ENCODE measurements around the gene COL24A1. TPM values are rescaled to one million over a fixed set of nuclear protein-coding genes. Genes with fewer than 3 reads are reported as not detected.
A peak's percentile ranks its signal among the peaks of the same experiment; 100 is the strongest.
"Not testable (repeated sequence)": the region's sequence is repeated elsewhere in the genome, so short reads cannot be mapped to it uniquely, and the experiment has no call there.

COL24A1 gene
- total RNA-seq, 1 experiment from 2014 or later, result 0.34 TPM

DNA sequence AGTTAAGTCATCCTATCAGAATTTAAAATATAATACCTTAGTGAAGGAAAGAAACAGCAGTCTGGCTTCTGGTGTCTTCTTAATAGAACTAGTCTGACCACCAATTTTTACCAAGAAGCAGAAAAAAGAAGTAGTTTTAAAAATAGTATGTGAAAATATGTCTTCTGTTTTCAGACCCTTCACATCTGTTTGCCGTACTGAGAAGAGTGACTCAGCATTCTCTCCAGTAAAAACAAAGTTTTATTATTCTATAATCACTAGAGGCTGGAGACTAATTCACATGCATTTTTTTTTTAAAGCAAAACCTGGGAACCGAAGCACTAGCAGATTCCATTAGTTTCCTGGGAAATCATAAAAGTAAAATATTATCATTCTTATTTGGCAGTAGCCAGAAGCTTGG lies 163.8 kb downstream of the COL24A1 start:
- DNase-seq (ENCODE audit: low read depth), result peak; percentile 55

DNA sequence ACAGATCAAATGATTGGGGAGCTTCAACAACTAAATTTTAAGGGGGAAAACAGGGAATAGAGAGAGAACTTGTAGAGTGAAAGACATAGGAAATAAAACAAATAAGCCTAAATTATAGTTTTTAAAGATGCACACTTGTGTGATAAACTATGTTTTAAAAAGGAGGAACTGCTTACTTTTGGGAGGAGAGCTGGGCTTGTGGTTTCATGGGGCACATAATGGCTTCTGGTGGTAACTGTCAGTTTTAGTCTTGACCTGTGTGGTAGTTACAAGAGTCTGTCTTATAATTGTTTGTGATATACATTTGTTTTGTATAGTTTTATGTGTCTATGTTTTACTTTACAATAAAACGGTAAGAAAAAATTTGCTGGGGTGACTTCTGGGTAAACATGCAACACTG lies 165.3 kb downstream of the COL24A1 start:
- DNase-seq (ENCODE audit: low read depth), result no peak

GRCh38 chr1:85984636-85985035 lies 171.9 kb downstream of the COL24A1 start:
- DNase-seq (ENCODE audit: low read depth), result no peak

DNA sequence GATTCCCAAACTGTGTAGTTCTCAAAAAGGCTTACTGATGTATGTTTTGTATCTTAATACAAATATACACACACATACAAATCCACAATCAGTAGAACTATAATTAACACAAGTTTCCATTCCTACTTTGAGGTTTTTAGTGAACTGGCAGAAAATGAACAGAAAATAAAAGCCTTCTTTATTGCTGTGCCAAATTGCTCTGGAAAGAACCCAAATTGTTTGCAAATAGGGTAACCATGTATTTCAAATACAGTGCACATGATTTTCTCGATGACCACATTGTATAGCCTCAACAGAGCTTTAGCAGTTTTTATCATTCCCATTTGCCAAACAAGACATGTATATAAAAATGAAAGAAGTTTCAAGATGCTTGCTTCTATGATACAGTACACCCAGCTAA lies 173.3 kb downstream of the COL24A1 start:
- no peak for DNase-seq (ENCODE audit: low read depth)

- peak; percentile 24 for DNase-seq (ENCODE audit: low read depth)
Measured at GRCh38 chr1:85976516-85977205, 179.9 kb downstream of the COL24A1 start.

DNA sequence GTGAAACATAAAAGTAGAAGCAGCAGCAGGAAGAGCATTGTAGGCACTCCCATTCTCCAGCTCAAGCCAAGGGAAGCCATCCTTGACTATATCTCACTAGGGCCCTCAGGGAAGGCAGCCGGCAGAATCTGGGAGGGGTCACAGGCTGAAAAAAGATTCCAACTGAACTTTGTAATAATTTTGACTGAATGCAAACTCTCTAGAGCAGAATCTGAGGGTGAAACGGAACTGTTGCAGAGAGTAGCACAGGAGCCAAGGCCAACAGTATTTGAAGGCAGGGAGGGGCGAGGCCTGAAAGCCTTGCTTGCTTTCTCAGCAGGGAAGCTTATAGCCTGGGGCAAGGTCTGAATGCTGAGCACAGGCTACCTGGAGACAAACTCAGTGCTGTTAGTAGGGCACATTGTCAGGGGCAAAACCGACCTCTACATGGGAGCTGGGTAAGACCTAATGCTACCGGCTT lies 180.6 kb downstream of the COL24A1 start:
- no peak for DNase-seq (ENCODE audit: low read depth)

DNA sequence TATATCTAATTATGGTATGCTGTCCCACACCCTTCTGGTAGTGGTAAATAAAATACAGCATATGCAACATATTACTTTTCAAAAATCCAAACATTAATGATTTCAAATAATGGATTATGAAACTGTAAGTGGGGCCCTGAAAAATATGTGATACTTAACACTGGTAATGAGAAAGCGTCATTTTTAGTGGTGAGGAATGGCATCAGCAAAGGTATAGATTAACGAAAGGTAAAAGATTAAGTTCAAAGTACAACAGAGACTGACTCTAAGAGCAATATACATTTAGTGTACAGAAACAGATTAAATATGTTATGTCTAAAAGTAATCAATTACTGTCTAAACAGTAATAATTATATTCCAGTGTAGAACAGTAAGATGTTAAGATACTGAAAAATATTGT lies 194.1 kb downstream of the COL24A1 start:
- DNase-seq (ENCODE audit: low read depth), result no peak

- DNase-seq (ENCODE audit: low read depth), result no peak
Measured at GRCh38 chr1:85957760-85958159, 198.8 kb downstream of the COL24A1 start.

GRCh38 chr1:85955218-85955617 lies 201.4 kb downstream of the COL24A1 start:
- DNase-seq (ENCODE audit: low read depth), result not testable (repeated sequence)

DNA sequence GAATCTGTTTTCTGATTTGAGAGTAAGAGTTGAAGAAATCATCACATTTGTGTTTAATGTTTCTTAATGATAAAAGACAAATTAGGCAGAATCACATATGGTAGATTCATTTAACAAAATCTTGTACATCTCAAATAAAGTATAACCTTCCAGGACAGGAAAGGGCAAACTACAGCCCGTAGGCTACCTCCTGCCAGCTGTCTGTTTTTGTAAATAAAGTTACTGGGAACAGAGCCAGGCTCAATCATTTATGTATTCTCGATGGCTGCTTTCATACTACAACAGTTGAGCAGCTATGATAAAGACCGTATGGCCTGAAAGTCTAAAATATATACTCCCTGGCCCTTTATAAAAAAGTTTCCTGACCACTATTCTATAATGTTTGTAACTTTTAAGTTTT lies 204.1 kb downstream of the COL24A1 start:
- DNase-seq (ENCODE audit: low read depth), result peak; percentile 7

DNA sequence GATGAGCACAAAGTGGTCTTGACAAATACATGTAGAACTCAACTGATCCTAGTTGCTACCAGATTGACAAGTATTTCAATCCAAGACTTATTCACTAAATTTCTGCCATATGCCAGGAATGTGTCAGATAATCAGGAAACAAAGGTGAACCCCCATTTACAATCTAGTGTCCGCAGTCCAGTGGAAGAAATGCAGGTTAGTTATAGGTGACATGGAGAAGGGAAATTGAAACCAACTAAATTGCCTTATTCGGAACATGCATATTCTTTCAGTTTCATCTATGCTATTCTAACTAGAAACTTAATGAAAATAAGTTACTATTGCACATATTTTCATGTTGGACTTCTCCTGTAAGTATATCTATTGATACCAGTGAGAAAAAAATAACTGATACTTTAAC lies 209.4 kb downstream of the COL24A1 start:
- DNase-seq (ENCODE audit: low read depth), result no peak

DNA sequence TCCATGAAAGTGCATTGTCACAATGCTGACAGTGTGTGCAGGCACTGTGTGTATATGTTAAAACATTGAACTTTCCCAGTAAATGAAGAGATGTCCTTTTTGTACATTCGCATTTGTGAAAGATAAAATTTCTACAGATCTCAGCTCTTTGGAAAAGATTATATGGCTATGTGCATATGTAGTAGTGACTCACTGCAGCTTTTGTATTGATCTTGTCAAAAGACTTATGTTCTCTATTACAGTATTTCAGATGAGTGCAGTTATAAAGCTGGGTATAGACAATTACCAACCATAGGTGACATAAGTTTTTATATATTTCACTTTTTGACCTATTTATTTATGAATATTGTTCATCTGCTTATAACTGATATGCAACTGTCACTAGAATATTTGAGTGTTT lies 212.6 kb downstream of the COL24A1 start:
- no peak for DNase-seq (ENCODE audit: low read depth)

- no peak for DNase-seq (ENCODE audit: low read depth)
Measured at GRCh38 chr1:85943526-85943925, 213.0 kb downstream of the COL24A1 start.

DNA sequence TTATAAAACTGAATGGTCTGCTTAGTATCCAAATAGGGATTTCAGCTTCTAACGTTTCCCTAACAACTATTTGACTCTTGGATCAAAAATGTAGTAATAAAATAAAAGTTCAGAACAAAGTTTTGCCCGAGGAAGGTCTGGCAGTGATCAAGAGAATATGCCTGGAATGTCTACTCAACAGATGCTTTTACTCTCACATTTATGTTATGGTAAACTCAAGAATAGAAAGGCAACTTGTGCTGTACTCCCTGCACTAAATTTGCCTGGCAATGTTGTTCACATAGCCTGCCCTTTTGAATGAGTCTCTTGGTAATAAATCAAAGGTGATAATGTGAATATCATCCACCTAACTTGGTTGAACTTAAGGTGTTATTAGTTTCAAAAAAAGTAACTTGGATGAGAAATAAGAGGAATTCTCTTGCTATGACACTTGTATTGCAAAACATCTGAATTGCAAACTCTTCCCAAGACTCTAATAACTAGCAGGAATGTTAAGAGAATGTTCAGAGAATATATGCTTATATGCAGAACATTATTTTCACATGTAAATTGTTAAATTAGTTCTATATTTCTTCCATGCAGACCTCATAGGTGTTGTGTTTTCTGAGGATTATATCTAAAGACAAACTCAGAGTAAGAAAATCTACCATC lies 215.8 kb downstream of the COL24A1 start:
- DNase-seq (ENCODE audit: low read depth), result no peak

DNA sequence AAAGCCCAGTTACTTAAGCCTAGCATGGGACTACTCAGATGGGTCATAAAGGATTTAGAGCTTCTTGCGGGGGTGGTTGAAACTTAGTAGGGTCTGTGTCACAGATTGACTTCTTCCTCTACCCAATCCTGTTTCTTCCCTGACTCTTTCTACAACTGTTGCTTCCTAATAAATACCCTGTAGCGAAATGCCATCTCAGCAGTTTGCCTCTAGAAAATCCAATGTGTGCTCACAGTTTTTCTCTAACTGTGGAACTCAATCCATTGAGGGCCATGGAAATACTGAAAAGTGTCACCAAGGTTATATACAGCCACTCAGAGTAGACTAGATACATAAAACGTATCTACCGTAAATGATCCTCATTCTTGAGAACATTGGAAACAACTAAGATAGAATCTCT lies 217.7 kb downstream of the COL24A1 start:
- no peak for DNase-seq (ENCODE audit: low read depth)

GRCh38 chr1:85936470-85936869 lies 220.1 kb downstream of the COL24A1 start:
- no peak for DNase-seq (ENCODE audit: low read depth)

- no peak for DNase-seq (ENCODE audit: low read depth)
Measured at GRCh38 chr1:85936057-85936456, 220.5 kb downstream of the COL24A1 start.

GRCh38 chr1:85935234-85935633 lies 221.3 kb downstream of the COL24A1 start:
- DNase-seq (ENCODE audit: low read depth), result no peak

GRCh38 chr1:85934516-85934915 lies 222.1 kb downstream of the COL24A1 start:
- no peak for DNase-seq (ENCODE audit: low read depth)

GRCh38 chr1:85933961-85934360 lies 222.6 kb downstream of the COL24A1 start:
- no peak for DNase-seq (ENCODE audit: low read depth)

DNA sequence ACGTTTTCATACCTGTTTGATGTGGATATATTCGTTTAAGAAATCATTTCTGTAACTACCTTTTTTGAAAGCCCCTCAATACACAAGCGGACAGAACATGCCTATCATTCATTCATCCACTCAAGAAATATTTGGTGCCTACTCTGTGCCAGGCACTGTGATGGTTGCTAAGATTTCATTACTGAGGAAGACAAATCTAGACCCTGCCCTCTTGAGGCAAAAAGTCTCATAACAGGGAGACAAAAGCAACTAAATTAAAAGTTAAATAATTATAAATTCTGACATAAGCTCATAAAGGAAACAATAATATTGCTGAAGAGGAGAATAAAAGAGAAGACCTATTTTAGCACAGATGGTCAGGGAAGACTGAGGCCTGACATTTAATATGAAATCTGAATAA lies 244.8 kb downstream of the COL24A1 start:
- peak; percentile 7 for DNase-seq (ENCODE audit: low read depth)

- DNase-seq (ENCODE audit: low read depth), result no peak
Measured at GRCh38 chr1:85900921-85901320, 255.7 kb downstream of the COL24A1 start.

GRCh38 chr1:85898861-85899260 lies 257.7 kb downstream of the COL24A1 start:
- DNase-seq (ENCODE audit: low read depth), result peak; percentile 1

All from LHCN-M2 (cell line).